ENCODE measurements around the gene IFITM2.
"Not testable (repeated sequence)": the region's sequence is repeated elsewhere in the genome, so short reads cannot be mapped to it uniquely, and the experiment has no call there.

IFITM2 gene

DNA sequence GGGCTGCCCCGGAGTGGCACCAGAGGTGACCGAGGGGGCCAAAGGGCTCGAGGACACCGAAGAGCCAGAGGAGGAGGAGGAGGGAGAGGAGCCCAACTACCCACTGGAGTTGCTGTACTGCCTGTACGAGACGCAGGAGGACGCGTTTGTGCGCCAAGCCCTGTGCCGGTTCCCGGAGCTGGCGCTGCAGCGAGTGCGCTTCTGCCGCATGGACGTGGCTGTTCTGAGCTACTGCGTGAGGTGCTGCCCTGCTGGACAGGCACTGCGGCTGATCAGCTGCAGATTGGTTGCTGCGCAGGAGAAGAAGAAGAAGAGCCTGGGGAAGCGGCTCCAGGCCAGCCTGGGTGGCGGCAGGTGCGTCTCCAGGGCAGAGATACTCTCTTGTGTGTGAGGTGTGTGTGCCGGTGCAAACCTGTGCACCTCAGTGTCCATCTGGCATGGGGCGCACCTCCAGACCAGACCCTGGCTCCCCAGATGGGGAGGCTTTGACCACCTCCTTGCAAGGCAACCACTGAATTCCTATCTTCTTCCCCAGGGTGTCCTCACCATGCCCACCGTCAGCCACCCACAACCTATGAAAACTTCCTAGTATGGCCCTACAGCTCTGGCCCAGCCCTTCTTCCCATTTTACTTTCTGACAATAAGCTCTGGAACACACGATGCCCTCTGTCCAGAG is 26.0 kb upstream of the IFITM2 start:
- no peak for DNase-seq (ENCODE audit: low read depth, low spot score)

GRCh38 chr11:282171-282570 is 25.4 kb upstream of the IFITM2 start:
- no peak for DNase-seq (ENCODE audit: low read depth, low spot score)

GRCh38 chr11:282630-283360 is 24.8 kb upstream of the IFITM2 start:
- DNase-seq (ENCODE audit: low read depth, low spot score): no peak

DNA sequence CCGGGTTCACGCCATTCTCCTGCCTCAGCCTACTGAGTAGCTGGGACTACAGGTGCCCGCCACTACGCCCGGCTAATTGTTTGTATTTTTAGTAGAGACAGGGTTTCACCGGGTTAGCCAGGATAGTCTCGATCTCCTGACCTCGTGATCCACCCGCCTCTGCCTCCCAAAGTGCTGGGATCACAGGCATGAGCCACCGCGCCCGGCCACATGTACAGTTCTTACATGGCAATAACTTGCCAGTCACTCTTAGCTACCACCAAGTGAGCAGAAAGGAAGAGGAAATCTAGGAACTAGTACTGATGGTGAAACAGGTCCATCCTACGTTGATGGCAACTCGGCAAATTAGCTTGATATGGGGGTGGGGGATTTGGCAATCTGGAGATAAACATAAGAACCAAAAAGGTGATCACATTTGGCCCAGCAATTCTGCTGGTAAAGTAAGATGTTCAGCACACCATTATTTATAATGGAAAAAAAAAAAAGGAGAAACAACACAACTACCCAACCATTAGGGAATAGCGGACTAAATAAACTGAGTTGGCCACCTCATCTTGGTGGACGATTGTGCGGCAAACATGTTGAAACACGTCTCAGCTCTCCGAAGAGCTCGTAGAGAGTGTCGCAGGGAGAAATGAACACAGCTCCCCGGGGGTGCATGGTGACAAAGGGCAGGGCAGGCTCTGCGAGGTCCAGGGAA is 24.1 kb upstream of the IFITM2 start:
- DNase-seq (ENCODE audit: low read depth, low spot score): no peak

GRCh38 chr11:284105-285020 is 23.3 kb upstream of the IFITM2 start:
- no peak for DNase-seq (ENCODE audit: low read depth, low spot score)

GRCh38 chr11:285021-285893 is 22.4 kb upstream of the IFITM2 start:
- DNase-seq (ENCODE audit: low read depth, low spot score): no peak

- DNase-seq (ENCODE audit: low read depth, low spot score): no peak
These were observed 21.8 kb upstream of the IFITM2 start for GRCh38 chr11:285894-286220.

DNA sequence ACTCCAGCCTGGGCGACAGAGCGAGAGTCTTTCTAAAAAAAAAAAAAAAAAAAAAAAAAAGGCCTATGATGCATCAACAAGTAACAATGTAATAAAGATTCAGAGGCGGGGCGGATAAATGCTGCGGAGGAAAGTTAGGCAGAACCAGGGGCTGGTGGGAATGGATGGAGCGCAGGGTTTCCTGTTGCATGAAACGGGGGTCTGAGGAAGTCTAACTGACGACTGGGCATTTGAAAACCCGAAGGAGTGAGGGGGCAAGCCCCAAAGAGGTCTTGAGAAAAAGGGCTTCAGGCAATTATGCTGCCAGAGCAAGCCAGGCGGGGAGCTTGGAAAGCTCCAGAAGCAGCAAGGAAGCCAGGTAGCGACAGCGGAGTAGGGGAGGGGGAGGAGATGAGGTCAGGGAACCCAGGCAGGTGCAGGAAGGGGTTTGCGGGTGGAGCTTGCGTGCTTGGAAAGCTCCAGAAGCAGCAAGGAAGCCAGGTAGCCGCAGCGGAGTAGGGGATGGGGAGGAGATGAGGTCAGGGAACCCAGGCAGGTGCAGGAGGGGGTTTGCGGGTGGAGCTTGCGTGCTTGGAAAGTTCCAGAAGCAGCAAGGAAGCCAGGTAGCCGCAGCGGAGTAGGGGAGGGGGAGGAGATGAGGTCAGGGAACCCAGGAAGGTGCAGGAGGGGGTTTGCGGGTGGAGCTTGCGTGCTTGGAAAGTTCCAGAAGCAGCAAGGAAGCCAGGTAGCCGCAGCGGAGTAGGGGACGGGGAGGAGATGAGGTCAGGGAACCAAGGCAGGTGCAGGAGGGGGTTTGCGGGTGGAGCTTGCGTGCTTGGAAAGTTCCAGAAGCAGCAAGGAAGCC is 20.4 kb upstream of the IFITM2 start:
- not testable (repeated sequence) for DNase-seq (ENCODE audit: low read depth, low spot score)

- DNase-seq (ENCODE audit: low read depth, low spot score): no peak
These were observed 19.7 kb upstream of the IFITM2 start for GRCh38 chr11:287821-288477.

- DNase-seq (ENCODE audit: low read depth, low spot score): peak; percentile 73
These were observed 18.9 kb upstream of the IFITM2 start, which contains the start of gene PGGHG for GRCh38 chr11:288478-289397. Gene PGGHG (plus strand): TSS chr11:289126. CDS start chr11:289817, 691 bp downstream.

DNA sequence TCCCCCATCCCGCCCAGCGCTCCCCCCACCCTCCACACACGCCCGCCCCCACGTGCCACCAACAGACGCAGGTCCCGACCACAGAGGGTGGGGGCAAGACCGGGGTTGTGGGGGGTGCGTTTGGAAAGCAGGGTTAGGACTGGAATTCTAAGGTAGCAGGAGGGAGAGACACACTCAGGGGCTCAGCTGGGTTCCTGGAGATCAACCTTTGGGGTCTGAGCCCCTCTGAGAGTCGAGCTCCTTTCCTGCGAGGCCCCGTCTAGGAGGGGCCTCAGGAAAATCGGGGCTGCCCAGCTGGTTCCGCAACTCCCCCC is 18.3 kb upstream of the IFITM2 start:
- no peak for DNase-seq (ENCODE audit: low read depth, low spot score)

GRCh38 chr11:289712-290620 is 17.6 kb upstream of the IFITM2 start:
- DNase-seq (ENCODE audit: low read depth, low spot score): no peak

DNA sequence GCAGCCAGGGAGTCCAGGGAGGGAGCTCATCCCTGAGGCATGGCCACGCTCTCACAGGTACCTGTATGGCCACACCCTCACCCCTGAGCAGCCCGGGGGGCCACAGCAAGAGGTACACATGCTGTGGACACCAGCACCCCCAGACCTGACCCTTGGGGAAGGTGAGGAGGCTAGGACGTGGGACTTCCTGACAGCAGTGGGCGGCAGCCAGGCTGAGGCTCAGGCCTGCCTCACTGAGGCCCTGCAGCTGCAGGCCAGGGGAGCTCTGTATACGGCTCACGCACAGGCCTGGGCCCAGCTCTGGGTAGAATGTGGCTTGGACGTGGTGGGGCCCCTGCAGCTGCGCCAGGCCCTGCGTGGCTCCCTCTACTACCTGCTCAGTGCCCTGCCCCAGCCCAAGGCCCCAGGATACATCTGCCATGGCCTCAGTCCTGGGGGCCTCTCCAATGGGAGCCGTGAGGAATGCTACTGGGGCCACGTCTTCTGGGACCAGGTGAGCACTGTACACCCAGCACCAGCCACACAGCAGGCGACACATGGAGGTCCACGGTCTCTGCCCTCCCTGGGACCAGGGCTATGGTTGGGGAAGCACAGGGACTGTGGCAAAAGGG is 16.9 kb upstream of the IFITM2 start:
- DNase-seq (ENCODE audit: low read depth, low spot score): no peak

- DNase-seq (ENCODE audit: low read depth, low spot score): no peak
These were observed 16.1 kb upstream of the IFITM2 start for GRCh38 chr11:291281-292210.

DNA sequence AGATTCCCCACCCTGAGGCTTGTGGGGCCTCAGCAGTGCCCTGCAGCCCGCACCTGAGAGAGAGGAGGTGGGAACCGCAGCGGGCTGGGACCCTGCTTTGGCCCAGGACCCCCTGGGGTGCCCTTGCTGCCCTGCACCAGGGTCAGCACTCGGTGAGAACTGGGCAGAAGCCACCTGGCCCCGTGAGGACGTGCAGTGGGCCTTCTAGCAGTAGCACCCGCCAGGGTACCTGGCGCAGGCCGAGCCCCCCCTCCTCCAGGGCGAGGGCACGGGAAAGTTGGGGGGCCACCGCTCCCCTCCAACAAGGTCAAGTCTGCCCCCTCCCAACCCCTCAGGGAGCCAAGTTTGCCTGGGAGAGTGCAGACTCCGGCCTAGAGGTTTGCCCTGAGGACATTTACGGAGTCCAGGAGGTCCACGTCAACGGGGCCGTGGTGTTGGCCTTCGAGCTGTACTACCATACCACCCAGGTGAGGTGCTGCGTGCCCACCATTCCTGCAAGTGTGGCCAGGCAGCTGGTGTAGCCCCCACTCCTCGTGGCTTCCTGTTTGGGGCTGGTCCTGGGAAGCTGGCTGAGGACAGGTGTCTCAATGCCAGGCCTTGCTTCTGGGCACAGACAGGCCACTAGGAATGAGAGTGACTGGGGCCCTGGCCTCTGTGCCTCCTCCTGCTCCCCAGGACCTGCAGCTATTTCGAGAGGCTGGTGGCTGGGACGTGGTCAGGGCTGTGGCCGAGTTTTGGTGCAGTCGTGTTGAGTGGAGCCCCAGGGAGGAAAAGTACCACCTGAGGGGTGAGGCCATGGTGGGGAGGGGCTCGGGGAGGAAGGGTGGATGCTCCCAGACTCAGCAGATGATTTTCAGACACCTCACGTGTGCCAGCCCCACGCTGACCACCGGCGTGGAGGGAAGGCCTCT is 15.2 kb upstream of the IFITM2 start:
- no peak for DNase-seq (ENCODE audit: low read depth, low spot score)

Measured in astrocyte of the hippocampus (primary cell).